IPS DF 4.7 (cell line): ENCODE data around the gene MCC.
"Not testable (repeated sequence)": the region's sequence is repeated elsewhere in the genome, so short reads cannot be mapped to it uniquely, and the experiment has no call there.

Experiments
- DNase-seq: peaks from one replicate; pipeline ENCODE4 v3.0.0-alpha.2; 2013; ENCODE audit warnings: low spot score; ENCODE audit errors: extremely low read depth

Gene MCC

GRCh38 chr5:113085084-113085414 is 403.2 kb downstream of the MCC start:
- no peak for DNase-seq

- DNase-seq, result no peak
These were observed 403.7 kb downstream of the MCC start for GRCh38 chr5:113084402-113085083.

GRCh38 chr5:113083481-113083880 is 404.8 kb downstream of the MCC start:
- no peak for DNase-seq

- no peak for DNase-seq
These were observed 405.7 kb downstream of the MCC start for GRCh38 chr5:113082547-113082905.

- no peak for DNase-seq
These were observed 406.2 kb downstream of the MCC start for GRCh38 chr5:113081881-113082546.

GRCh38 chr5:113081091-113081839 is 407.0 kb downstream of the MCC start:
- no peak for DNase-seq

GRCh38 chr5:113076649-113077048 is 411.6 kb downstream of the MCC start:
- DNase-seq, result not testable (repeated sequence)

GRCh38 chr5:113075019-113075418 is 413.2 kb downstream of the MCC start:
- no peak for DNase-seq

- DNase-seq, result not testable (repeated sequence)
These were observed 414.6 kb downstream of the MCC start for GRCh38 chr5:113073629-113074034.

GRCh38 chr5:113071401-113071800 is 416.9 kb downstream of the MCC start:
- no peak for DNase-seq

- DNase-seq, result no peak
These were observed 417.4 kb downstream of the MCC start for GRCh38 chr5:113070901-113071300.

GRCh38 chr5:113068559-113068958 is 419.7 kb downstream of the MCC start:
- no peak for DNase-seq

- no peak for DNase-seq
These were observed 420.5 kb downstream of the MCC start for GRCh38 chr5:113067635-113068344.

- no peak for DNase-seq
These were observed 422.6 kb downstream of the MCC start for GRCh38 chr5:113065626-113066025.

- DNase-seq, result no peak
These were observed 423.4 kb downstream of the MCC start for GRCh38 chr5:113064806-113065205.

- no peak for DNase-seq
These were observed 424.3 kb downstream of the MCC start for GRCh38 chr5:113063927-113064326.

- no peak for DNase-seq
These were observed 425.3 kb downstream of the MCC start for GRCh38 chr5:113062869-113063508.

GRCh38 chr5:113061846-113062780 is 426.1 kb downstream of the MCC start:
- DNase-seq, result no peak

GRCh38 chr5:113060408-113061025 is 427.7 kb downstream of the MCC start:
- DNase-seq, result no peak
